DMS53 treated with DMSO at 0.1 percent for 48 hours (cell line): ENCODE data around the gene IQCH.
"Not testable (repeated sequence)": the region's sequence is repeated elsewhere in the genome, so short reads cannot be mapped to it uniquely, and the experiment has no call there.

Experiments
- DNase-seq: peaks from one replicate; lab custom pipeline; 2025; ENCODE audit not compliant: unreplicated experiment; lab: John Stamatoyannopoulos, UW

IQCH gene

DNA sequence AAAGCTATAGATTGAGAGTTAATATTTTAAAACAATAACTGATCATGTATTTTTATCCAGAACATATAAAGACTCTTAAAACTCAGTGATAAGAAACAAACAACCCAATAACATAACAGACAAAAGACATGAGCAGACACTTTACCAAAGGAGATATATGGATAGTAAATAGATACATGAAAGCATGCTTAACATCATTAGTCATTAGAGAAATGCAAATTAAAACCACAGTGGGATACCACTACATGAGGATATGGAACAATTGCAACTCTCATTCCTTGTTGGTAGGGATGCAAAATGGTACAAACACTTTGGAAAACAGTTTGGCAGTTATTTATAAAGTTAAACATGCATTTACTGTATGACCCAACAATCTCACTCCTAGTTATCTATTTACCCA lies 95.0 kb downstream of the IQCH start:
- DNase-seq = no peak

DNA sequence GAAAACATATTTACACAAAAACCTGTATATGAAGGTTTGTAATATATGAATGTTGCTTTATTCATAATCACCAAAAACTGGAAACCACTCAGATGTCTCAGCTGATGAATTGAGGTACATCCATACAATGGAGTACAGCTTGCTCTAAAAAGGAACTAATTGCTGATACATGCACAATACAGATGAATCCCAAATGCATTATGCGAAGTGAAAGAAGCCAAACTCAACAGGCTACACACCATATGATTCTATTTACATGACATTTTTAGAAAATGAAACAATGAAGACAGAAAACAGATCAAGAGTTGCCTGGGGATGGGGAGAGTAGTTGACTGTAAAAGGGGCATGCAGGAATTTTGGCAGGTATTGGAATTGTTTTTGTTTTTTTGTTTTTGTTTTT lies 95.5 kb downstream of the IQCH start:
- DNase-seq = no peak

GRCh38 chr15:67358391-67358790 lies 103.8 kb downstream of the IQCH start:
- no peak for DNase-seq

- no peak for DNase-seq
Observed at GRCh38 chr15:67358812-67359211, 104.2 kb downstream of the IQCH start.

- no peak for DNase-seq
Observed at GRCh38 chr15:67359431-67360079, 105.0 kb downstream of the IQCH start.

- DNase-seq = no peak
Observed at GRCh38 chr15:67361100-67361499, 106.5 kb downstream of the IQCH start.

DNA sequence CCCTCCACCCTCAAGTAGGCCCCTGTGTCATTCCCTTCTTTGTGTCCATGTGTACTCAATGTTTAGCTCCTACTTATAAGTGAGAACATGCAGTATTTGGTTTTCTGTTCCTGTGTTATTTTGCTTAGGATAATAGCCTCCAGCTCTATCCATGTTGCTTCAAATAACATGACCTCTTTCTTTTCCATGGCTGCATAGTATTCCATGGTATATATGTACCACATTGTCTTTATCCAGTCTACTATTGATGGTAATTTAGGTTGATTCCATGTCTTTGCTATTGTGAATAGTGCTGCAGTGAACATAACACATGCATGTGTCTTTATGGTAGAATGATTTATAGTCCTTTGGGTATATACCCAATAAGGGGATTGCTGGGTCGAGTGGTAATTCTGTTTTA lies 109.1 kb downstream of the IQCH start:
- DNase-seq = not testable (repeated sequence)

- DNase-seq = no peak
Observed at GRCh38 chr15:67365994-67366393, 111.4 kb downstream of the IQCH start.

DNA sequence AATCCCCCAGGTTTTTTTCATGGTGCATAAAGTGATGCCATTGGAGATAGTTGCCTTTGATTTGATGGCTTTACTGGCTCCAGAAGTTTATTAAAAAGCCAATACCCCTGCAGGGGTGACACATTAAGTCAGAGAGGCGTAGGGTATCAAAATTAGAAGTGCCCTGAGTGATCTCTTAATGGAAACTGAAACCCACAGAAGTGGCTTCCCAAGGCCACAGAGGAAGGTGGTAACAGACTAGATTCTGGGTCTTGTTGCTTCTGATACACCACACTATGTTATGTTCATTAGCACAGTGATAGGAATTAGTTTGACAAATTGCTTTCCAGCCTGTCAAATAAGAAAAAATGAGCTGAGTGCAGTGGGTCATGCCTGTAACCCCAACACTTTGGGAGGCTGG lies 112.3 kb downstream of the IQCH start:
- DNase-seq = no peak

DNA sequence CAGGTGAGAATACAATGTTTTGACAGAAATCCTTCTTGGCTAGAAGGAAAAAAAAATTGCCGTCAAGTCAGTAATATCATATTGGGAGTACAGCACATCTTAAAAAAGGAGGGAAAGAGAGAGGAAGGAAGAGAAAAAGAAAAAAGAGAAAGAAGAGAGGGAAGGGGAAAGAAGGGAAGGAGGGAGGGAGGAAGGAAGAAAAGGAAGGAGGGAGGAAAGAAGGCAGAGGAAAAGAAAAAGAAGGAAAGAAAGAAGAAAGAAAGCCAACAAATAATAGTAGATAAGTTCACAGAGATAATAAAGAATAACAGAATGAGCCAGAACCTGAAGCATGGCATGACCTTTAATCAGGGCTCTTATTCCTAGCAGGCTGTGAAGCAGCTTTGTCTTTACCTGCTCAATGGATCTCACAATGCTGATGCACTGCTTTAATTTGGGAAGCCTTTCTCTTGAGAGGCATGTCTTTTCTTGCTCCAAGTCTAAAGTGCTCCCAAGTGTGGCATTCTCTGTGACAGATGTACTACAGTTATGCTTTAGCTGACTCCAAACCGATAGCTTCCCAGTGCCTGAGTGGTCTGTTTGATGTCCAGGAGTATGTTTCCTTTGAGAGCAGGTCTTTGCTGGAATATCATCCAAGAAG lies 114.9 kb downstream of the IQCH start:
- DNase-seq = no peak

DNA sequence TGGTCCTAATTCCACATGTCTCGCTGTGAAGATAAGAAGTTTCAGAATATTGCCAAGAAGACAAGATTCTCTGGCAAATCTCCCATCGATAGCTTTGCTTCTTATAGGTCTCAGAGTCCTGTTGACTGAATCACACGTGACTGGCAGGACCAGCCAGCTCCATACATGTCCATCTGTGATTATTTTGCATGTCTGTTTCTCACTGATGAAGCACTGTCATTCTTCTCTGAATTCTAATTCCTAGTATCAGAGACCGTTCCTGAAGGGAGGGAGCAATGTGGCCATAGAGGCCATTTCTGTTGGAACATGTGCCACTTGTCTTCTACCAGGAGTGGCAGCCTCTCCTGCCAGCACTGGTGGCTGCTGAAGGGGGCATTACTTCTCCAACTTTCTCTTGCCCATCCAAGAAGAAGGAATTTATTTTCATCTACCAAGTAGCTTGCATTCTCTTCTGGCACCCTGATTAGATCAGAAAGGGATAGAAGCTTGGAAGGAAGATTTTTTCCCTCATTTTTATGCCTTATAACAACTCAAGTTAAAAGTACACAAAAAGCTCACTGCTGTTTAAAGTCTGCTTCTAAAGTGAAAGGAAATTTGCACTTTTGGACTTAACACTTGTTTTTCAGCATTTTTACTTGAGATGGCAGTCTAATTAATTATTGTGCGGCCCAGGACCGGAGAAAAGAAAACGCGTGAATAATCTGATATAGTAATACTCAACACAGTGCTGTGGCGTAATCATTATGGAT lies 115.8 kb downstream of the IQCH start:
- DNase-seq = no peak

DNA sequence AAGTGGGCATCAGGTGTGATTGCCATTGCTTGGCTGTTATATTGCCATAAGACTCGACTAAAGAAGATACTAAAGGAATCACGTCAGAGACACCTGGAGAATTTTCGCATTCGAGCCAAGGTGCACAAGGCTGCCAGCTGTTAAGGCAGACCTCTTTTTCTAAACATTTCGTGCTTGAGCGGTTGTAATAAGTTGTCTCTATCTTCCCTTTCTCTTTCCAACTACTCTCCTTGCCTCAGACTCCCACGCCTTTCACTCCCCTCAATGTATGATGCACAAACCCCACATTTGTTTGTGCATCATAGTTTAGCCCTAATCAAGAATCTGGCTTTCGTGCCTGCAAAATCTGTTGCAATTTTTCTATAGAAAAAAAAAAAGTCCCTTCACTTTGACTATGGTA lies 118.0 kb downstream of the IQCH start:
- no peak for DNase-seq

DNA sequence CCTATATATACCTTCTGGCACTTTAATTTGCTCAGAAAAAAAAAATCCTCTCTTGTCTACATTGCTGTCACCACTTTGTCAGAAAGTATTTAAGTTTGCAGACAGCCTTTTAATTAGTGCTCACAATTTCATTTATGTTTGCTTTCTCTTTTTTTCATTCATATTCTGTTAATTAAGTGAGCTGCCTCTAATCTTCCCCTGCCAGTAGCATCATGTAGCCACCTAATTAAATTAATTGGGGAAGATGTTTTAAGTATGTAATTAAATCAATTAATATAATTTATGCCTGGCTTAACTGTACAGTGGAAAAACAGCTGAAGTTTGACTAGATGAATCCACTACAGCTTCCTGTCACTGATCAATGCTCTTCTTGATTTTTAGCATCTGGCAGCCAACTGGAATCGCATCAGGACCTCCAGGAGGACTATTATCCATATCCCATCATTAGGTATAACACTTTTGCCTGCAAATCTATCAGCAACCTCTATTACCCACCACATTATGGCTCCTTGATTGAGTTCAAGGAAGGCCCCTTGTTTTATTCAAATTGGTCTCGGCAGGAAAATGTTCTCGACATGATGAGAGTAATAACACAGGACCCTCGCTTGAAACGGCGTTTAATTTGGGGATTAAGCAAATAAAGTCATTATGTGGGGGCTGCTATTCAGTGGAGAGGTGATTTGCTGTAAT lies 118.5 kb downstream of the IQCH start:
- no peak for DNase-seq

GRCh38 chr15:67373971-67374370 lies 119.4 kb downstream of the IQCH start:
- DNase-seq = no peak

DNA sequence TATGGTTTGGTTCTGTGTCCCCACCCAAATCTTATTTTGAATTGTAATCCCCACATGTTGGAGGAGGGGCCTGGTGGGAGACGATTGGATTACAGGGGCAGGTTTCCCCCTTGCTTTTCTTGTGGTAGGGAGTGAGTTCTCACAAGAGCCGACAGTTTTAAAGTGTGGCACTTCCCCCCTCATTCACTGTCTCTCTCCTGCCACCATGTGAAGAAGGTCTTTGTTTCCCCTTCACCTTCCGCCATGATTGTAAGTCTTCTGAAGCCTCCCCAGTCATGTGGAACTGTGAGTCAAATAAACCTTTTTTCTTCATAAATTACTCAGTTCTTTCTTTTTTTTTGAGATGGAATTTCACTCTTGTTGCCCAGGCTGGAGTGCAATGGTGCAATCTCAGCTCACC lies 124.9 kb downstream of the IQCH start:
- no peak for DNase-seq

DNA sequence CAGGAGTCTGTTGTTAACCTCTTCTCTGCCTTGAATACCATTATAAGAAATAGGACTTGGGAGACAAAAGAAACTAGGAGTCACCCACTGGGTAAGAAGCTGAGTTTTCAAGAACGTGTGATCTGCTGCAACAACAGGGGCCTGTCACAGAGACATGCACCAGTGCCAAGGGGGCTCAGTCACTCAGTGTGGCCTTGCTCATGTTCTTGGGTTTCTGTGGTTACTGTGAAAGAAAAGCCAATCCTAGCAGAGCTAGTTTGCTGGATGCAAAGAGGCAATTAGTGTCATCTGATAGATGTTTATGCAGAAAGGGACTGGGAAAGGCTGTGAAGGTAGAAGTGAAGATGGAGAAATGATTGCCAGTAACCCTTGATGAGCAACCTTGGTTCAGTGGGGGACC lies 126.3 kb downstream of the IQCH start:
- DNase-seq = no peak

DNA sequence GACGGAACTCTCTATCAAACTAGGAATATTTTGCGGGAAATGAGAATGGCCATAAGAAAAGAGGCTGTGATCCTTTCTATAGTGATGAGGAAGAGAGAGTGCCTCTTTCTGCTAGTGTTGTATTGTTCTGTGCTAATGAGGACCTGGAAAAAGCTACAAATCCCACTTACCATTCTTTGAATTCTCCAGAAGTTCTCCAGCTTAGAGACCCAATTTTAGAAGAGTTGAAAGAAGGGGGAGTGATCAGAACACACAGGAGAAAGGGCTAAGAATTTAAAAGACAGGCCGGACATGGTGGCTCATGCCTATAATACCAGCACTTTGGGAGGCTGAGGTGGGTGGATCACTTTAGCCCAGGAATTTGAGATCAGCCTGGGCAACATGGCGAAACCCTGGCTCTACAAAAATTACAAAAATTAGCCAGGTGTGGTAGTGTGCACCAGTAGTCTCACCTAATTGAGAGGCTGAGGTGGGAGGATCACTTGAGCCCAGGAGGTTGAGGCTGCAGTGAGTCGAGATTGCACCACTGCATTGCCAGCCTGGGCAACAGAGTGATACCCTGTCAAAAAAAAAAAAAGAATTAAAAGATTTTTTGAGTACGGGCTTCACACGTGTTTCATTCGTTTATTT lies 126.9 kb downstream of the IQCH start:
- DNase-seq = no peak

DNA sequence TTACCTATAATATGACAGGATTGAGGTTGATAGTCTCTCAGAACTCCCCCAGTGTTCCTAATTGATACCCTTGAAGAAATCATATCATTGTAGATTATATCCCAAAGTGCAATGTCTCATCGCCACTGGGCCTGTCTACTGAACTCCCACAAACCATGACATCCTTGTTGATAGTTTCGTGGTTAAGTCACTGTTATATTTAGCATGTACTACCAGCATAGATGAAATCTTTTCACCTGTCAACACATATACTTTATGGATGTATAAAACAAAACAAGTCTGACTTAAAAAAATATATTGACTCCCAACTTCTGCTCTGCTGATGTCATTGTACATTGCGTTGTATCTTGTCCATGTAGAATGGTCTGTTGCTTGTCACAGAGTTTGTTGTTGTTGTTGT lies 128.1 kb downstream of the IQCH start:
- no peak for DNase-seq

DNA sequence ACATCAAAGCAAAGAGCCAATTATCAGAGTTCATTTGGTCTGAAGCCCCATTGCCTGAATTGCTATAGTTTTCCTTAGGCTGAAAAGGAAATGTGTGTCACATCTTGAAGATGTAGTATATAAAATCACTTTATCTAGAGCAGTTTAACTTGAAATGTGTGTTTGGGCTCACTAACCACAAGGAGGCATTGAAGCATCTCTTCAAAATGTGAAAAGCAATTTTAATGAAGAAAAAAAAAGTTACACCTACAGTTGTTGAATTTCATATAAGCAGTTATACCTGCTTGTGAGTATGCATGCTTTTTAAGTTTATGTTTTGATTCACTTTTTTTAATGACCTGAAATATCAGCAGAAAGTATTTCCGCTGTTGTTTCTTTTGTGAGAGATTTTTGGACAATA lies 129.3 kb downstream of the IQCH start:
- no peak for DNase-seq

GRCh38 chr15:67384761-67385160 lies 130.2 kb downstream of the IQCH start:
- DNase-seq = no peak

DNA sequence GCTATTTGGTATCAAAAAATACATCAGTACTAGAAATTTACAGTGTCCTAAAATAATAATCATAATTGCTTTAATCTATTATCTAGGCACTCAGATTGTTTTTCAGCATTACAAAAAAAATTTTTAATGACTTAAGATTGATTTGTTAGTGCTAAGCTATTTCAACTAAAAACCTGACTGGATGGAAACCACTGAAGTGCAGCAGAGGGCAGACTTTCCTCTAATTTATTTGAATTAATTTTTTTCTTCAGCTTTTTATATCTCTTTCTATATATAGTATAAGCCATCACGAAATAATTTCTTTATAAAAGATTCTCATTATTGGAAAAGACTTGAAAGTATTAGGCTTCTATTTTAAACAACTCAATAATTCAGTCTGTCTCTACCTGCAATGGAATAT lies 131.4 kb downstream of the IQCH start:
- no peak for DNase-seq
